Activated T-cell treated with anti-CD3 and anti-CD28 coated beads for 24 hours (primary cell): Measurements from ENCODE around the gene CFAP54.

ENCODE experiments used
- DNase-seq: peaks from one replicate; pipeline ENCODE4 v3.0.0-alpha.2; 2020; ENCODE audit warnings: low read depth

Gene CFAP54

DNA sequence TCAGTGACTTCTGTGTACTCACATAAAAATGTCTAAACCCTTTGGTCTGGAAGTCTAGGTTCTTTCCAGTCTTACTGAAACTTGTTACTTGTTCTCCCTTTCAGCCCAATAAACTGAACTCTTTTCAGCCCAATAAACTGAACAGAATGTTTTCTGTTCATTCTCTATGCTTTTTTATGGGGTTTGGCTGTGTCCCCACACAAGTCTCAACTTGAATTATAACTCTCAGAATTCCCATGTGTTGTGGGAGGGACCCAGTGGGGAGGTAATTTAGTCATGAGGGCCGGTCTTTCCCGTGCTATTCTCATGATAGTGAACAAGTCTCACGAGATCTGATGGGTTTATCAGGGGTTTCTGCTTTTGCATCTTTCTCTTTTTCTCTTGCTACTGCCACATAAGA, 402.7 kb downstream of the CFAP54 start:
- no peak for DNase-seq

DNA sequence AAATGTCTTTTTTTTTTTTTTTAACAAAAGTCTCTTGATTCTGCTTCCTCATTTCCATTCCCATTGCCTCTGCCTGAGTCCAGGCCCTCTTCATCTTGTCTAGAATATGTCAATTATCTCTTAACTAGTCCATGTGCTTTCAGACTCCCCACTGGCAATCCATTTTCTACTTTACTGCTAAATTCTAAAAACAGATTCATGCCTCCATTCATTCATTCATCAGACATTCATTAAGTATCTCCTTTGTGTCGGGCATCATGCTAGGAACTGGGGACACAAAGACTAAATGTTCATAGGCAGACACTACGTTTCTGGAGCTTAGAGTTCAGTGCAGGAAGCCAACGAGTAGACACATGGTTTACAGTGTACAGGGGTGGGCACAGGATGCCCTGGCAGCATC, 408.0 kb downstream of the CFAP54 start:
- no peak for DNase-seq

DNA sequence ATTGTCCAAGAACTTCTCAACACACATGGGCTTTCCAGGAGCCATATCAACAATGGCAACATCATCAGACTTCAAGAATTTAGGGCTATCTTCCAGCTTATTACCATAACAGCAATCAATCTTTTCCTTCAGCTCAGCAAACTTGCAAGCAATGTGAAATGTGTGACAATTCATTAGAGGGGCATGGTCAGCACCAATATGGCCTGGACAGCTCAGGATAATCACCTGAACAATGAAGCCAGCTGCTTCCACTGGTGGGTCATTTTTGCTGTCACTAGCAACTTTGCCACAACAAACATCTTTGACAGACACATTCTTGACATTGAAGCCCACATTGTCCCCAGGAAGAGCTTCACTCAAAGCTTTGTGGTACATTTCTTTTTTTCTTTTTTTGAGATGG, 411.8 kb downstream of the CFAP54 start:
- no peak for DNase-seq

- DNase-seq, result no peak
Observed at GRCh38 chr12:96902076-96902475, 412.7 kb downstream of the CFAP54 start.

DNA sequence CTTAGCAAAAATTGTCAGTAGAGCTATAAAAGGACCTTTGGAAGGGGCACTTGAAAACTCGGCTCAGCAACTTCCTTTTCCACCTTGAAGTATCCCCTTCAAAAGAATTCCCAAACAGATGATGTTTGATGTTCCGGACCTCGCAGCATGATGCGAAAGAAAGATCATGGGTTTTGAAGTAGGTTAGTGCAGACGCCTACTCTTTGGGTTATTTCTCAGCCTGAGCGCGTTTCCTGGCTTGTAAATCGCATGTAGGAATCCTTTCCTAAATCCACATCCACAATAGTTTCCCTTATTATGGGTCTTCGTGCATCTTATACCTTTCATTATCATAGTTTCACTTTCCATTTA, 417.1 kb downstream of the CFAP54 start:
- no peak for DNase-seq

DNA sequence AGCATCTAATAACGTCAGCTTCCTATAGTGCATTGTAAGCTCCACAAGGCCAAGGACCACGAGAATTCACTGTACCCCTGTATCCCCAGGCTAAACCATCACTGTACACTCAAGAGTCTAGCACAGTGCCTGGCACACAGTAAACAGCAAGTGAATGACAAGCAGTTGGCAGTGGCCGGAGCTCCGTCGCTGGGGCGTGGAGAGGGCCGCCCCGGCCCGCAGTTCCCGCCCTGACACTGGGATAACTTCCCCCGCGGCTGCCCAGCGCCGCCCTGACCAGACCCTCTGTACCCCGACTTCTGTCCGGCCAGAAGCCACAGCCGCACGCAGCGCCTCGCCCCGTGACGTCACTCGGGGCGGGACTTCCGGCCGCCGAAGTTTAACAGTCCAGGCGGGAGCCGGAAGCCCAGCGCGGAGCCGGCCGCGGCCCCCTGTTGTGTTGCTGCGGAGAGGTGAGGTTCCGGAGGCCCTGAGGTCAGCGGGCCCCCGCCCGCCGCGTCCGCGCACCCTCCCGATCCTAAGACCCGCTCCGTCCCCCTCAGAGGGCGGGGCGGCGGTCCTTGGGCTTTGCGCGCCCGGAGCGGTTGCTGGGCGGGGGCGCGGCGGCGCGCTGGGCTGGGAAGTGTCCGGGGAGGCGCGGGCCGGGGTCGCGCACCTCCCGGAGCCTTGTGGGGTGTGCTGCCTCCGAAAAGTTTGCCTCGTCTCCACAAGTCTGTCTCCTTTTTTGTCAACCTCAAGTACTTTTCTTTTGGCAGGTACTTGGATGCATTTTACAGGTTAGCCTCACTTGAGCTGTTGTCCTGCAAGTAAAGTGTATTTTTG, 417.7 kb downstream of the CFAP54 start, which contains the start of gene NEDD1:
TSS of gene NEDD1 (plus strand) at position 409 of the 822 bp plus-strand sequence. CDS start 2,503 bp downstream, outside the sequence.
- peak; percentile 78 for DNase-seq

DNA sequence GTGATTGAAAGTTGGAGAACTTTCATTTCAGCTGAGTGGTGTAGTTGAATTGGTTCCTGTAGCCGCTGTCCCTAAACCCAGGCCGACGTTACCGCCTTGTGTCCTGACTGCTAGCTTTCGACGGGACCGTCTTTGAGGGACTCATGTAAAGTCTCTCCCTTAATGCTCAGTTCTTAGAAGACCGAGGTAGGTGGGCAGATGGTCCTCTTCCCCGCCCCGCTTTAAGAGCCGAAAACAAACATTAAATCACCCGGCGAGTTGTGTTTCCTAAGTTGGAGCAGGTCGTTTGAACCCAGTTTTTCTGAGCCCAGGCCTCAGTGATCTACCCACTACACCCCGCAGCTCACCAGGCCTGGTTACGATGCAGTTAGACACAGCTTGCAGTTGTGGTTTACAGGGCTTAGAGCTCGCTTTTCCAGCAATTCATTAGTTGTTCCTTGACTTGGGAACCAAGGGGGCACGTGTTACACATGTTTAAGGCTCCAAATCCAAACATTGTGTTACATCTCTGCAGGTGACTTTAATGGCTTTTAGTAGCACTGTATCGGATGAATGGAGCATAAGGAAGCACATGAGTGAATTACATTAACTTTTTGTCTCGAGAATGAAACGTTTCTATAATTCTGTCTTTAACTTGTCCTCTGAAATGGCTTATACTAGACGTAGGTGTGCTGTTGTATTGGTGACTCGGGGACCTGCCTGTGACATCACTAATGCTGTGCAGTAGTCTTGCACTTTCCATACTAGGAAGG, 418.5 kb downstream of the CFAP54 start:
- peak; percentile 9 for DNase-seq

DNA sequence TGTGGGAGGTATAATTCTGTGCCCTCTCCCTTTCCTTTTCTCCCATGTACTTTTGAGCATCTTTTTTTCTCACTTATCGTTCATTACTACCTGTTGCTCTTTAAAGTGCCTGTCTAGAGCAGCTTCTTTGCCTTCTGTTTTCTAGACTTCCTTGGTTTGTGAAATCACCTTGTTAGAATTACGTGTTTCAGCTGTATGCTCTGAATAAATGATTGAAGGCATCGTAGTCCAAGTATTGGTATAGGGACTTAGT, 419.0 kb downstream of the CFAP54 start:
- no peak for DNase-seq

DNA sequence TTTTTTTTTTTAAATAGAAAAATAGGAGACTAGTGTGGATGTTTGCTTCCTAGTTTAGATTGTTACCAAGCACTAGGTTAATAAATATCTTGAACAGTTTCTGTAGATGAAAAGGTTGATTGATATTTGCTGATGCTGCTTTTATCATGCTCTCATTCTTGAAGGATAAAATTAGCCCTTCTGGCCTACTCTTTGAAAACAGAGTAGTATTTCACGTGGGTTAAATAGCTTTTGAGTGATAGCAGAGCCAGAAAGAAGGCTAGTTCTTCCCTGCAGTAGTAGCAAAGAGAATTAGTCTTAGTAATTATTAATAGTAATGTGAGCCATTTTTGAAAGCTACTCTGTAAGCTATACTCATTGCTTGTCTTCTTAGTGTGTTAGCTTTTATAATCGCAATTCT, 422.9 kb downstream of the CFAP54 start:
- DNase-seq, result no peak

DNA sequence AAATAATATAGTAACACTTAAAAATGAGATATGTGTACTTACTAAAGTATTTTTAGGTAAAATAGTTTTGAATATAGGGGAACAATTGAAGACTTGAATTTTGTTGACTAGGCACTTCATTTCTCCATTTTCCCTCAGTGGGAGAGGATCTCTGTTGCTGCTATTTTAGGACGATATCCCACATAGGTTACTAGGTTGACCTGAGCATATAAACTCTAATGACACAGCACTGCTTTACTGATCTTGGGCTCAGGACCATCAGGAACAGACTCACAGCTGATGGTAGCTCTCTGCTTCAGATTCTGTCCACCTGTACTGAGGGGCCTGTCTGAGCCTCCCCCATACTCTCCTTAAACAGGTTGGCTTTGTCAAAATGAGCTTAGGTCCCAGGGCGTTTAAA, 423.6 kb downstream of the CFAP54 start:
- no peak for DNase-seq

DNA sequence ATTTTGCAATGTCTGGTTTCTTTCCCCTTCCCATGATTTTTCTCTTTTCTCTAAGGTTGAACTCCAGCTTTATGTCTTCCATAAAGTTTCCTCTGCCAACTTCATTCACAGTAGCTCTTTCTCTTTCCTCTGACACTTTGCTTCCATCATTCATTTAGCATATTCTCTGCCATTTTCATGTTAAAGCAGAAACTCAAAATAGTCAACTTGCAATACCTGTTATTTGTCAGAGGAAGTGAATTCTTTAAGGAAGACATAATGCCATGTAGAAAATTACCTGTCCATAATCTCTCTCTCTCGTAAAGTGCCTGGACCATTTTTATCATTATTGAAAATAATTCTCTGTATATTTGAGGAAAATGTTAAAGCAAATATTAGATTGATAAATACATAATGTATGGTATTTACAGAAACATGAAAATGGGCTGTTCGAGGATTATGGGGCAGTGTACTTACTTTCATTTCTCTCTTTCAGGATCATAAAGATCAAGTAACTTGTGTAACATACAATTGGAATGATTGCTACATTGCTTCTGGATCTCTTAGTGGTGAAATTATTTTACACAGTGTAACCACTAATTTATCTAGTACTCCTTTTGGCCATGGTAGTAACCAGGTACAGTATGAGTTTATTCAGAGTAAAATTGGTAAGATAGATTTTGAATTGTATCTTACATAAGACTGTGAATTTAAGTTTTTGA, 430.3 kb downstream of the CFAP54 start:
- DNase-seq, result no peak
